NCI-H510A (cell line): ENCODE results near the gene SKIC8.
A peak's percentile ranks its signal among the peaks of the same experiment; 100 is the strongest.

Experiments used
- DNase-seq: peaks from one replicate; lab custom pipeline; 2025; lab: John Stamatoyannopoulos, UW

The SKIC8 gene

GRCh38 chr15:78299101-78299930 is at the start of gene SKIC8:
SKIC8 (minus strand) TSS chr15:78299609; CDS start chr15:78295686, 3,923 bp downstream.
- DNase-seq, result peak; percentile 81

DNA sequence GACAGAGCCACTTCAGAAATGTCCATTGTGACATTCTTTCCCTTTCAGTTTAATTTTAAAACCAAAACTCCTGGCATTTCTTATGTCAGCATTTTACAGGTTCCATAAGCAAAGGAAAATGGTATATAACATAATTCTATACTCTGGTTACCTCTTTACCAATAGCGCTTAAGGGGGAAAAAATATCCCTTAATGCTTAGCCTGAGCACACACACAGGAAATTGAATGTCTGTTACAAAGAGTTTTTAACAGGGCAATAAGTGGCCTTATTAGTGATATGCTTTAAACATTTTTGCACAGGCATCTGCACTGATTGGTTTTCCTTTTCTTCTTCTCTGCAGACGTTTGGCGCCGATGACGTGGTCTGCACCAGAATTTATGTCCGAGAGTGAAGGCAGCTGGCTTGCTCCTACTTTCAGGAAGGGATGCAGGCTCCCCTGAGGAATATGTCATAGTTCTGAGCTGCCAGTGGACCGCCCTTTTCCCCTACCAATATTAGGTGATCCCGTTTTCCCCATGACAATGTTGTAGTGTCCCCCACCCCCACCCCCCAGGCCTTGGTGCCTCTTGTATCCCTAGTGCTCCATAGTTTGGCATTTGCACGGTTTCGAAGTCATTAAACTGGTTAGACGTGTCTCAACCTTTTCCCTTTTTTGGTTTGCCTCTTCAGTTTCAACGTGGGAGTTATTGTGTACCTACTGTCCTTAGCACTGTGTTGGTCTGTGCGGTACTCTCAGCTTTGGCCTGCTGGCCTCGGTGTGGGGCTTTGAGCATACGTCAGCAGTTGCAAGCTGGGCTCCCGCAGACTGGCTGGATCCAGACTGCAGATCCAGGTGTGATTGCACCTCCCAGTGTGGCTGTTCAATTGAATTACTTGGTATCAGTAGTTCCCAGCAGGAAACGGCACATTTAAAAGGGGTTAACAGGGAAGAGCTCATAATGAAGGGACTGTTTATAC is 48.5 kb upstream of the SKIC8 start:
- DNase-seq, result peak; percentile 74

DNA sequence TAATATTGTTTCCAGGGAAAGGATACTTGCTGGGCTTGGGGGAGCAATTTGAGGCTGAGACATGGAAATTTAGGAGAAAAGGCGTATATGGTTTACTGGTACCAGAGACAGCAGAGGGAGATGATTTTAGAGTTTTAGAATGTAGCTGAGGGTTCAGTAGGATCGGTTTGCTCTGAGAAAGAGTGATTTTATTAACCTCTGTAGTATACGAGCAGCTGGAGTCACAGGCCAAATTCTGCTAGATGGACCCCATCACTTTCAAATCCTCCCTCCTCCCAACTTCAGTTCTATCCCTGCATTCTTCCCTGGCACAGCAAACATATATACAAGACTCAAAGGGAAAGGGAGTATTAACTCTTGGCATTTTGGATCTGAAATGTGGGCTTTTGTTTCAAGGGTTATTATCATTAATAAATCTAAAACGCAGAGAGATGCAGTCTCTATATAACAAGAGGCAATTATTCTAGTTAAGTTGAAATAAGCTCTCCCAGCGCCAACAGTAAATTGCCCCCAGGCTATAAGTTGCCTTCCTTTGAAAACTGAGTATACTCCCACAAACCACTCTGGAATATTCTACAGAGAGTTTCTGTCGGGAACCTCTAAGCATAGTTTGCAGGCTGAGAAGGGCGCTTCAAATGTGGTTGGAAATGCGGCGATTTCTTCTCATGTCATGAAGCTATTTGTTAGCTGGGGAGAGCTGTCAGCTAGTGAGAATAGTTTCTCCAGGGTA is 46.2 kb upstream of the SKIC8 start:
- no peak for DNase-seq

GRCh38 chr15:78343276-78344060 is 44.1 kb upstream of the SKIC8 start:
- no peak for DNase-seq

DNA sequence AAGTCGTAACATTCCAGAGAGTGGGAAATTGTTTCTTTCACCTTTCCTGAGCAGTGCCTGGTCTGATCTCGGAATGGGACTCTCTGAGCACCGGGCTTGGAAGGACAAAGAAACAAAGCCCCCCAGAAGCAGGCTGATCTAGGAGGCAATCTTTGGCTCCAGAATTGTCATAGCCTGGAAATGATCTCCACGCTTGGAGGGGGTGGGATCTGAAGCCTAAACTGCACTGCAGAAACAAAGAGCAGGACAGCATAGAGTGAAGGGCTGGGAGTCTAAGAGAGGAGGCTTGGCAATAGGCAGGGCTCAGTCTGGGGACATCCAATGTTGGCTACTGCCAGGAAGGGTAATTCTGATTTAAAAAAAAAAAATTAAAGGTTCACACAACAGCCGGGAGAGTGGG is 42.6 kb upstream of the SKIC8 start:
- no peak for DNase-seq

GRCh38 chr15:78341057-78341987 is 41.9 kb upstream of the SKIC8 start:
- no peak for DNase-seq

DNA sequence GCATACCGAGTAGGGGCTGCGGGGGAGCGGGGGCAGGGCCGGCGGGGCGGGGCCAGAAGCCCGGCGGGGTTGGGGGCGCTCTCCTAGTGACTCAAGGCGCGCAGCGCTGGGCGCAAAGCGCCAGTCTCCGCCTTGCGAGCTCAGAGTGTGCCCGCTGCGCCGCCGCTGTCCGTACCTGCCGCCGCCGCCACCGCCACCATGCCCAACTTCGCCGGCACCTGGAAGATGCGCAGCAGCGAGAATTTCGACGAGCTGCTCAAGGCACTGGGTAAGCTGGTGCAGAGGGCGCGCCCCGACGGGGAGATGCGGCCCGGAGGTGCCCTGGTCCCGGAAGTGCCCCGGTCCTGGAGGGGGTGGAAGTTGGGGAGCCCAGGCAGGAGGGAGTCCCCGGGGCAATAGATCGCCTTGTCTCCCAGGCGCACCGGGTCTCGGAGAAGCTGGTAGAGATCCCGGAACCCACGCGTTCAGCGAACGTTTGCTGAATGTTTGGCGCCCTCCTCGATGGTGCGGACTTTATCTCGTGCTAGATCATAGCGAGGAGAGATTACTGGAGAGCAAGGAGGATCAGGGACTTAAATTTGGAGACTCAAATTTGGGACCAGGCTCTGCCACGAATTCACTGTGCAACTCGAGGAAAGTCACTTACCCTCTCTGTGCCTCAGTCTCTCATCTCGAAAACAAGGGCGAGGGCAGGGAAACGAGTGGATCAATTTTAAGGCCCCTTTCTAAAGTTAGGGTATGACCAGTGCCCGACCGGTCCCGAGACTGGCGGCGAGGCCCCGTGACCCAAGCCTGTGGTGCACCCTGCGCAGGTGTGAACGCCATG is 41.0 kb upstream of the SKIC8 start, which contains the start of gene CRABP1:
CRABP1 (plus strand) TSS at position 123 of the 826 bp plus-strand sequence; CDS start at position 199, 76 bp downstream.
- no peak for DNase-seq

GRCh38 chr15:78339559-78339958 is 40.1 kb upstream of the SKIC8 start:
- DNase-seq, result no peak

GRCh38 chr15:78338781-78339180 is 39.4 kb upstream of the SKIC8 start:
- no peak for DNase-seq

- no peak for DNase-seq
Observed at GRCh38 chr15:78335985-78336384, 36.6 kb upstream of the SKIC8 start.

DNA sequence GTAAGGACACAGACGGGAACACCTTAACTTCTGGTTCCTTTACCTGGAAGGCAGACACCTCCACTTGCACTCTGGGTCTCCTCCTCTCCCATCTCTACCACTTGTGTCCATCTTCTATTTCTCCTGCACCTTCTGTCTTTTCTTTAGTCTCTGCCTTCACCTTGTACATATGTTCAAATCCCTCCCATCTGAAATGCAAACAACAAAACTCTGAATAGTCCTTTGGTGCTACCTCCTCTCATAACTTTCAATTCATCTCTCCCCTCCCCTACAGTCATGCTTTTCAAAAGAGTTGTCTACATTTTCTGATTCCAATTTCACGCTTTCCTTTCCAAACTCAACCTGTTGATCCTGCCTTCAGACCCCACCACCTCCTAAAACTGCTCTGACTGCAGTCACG is 35.4 kb upstream of the SKIC8 start:
- no peak for DNase-seq

DNA sequence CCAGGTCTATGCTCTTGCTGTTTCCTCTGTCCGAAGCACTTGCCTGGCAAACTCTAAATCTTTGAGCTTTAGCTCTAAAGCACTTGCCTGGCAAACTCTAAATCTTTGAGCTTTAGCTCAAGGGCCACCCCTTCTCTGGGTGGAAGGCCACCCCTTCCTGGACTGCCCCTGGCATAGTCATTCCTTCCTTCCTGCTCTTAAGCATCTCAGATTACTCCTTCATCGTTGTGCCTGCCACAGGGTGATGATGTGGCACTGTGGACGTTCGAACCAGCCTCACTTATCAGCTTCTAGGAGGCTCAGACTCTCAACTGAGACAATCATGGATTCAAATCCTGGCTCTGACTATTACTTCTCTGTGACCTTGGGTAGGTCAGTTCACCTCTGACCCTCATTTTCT is 30.2 kb upstream of the SKIC8 start:
- DNase-seq, result no peak

DNA sequence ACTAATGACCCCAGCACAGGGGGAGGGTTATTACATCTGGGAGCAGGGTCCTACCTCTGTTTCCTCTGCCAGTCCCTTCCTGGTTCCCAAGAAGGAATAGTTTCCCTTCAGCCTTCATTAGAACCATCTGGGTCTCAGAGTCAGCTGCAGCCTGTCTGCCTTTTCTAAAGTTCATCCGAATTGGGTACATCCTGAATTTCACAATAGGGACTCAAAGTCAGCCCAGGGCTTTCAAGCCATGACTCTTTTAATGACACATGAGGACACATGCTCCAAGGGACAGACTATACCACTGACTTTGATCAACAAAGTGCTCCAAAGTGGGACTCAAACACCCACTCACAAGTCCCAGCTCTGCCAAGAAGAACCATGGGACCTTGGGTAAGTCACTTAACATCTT is 28.1 kb upstream of the SKIC8 start:
- DNase-seq, result no peak

GRCh38 chr15:78325092-78325843 is 25.9 kb upstream of the SKIC8 start:
- no peak for DNase-seq

DNA sequence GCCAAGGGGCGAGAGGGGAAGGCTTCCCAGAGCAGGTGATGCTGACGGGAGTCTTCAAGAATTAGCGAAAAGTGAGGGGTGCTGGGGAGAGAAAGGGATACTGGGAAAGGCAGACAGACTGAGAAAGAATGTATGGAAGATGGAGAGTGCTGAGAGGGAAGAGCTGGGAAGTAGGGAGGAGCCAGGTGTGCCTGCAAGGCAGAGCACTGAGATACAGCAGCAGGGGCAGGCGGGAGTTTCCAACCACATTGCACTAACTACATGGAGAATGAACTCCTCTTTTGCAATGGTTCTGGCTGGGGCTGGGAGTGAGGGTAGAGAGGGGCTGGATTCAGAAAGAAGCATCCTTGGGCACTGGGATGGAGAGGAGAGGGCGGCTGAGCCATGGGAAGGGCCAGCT is 24.7 kb upstream of the SKIC8 start:
- no peak for DNase-seq

DNA sequence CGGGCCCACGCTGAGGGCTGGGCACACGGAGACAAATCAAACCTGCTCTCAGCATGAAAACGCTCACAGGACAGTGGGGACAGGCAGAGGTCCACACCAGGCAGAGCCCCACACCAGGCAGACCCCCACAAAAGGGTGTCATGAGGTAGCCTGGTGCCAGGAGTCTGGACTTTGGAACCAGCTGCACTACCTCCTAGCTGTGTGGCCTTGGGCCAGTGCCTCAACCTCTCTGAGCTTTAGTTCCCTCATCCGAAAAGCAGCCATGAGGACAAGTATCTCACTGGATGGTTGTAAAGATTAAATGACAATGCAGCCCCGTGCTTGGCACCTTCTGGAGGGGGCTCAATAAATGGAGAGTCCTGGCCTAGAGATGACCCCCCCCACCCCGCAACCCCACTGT is 24.3 kb upstream of the SKIC8 start:
- no peak for DNase-seq

- no peak for DNase-seq
Observed at GRCh38 chr15:78322724-78323521, 23.5 kb upstream of the SKIC8 start.

- no peak for DNase-seq
Observed at GRCh38 chr15:78322243-78322642, 22.8 kb upstream of the SKIC8 start.
